SHP77 treated with DMSO at 0.1 percent for 48 hours (cell line): ENCODE measurements around the gene S100A12.
"Not testable (repeated sequence)": the region's sequence is repeated elsewhere in the genome, so short reads cannot be mapped to it uniquely, and the experiment has no call there.

ENCODE experiments used
- DNase-seq: peaks from one replicate; lab custom pipeline; 2025; lab: John Stamatoyannopoulos, UW

S100A12 gene

DNA sequence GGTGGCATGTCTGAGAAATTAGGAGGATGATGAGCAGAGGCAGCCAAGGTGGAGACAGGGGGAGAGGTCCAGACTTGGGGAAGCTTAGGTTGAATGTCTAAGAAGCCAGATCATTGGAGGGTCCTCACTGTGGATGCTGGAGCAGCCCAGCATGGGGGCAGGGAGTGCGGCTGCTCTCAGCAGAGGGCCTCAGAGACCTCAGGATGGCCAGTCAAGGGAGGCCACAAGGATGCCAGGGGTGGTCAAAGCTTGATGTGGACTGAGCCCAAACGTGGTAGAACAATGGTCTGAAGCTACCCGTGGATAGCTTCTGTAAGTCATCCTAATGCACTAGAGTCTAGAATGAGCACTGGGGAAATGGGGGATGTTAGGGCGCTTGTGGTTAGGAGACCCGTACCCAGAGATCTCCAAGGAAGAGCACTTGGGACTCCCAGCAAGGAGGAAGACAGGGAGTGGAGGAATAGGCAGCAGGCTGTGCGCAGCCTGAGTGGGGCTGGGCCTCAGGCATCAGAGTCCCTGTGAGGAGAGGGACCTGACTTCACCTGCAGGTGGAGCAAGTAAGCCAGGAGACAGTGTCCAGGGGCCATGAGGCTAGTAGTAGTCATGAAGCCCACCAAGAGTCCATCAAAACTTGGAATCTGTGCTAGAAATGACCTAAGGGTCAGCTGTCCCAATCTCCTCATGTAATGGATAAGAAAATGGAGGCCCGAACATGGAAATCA is 22.0 kb downstream of the S100A12 start:
- peak; percentile 38 for DNase-seq

DNA sequence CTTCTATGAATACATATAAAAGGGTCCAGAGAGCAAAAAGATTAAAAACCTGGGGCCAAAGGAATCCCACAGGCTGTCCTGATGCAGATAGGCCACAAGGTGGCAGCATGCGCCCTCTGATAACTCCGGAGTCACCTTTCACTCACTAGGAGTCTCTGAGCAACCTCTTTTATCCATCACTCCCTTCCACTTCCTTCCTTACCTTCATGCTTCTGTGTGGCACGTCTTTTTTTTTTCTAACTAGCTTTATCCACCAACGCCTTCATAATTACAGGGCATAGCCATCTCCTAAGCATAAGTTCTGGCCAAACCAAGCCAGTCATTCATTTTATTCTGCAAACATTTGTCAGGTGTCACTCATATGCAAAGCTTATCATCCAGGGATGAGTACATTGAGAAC is 22.9 kb downstream of the S100A12 start:
- peak; percentile 68 for DNase-seq

DNA sequence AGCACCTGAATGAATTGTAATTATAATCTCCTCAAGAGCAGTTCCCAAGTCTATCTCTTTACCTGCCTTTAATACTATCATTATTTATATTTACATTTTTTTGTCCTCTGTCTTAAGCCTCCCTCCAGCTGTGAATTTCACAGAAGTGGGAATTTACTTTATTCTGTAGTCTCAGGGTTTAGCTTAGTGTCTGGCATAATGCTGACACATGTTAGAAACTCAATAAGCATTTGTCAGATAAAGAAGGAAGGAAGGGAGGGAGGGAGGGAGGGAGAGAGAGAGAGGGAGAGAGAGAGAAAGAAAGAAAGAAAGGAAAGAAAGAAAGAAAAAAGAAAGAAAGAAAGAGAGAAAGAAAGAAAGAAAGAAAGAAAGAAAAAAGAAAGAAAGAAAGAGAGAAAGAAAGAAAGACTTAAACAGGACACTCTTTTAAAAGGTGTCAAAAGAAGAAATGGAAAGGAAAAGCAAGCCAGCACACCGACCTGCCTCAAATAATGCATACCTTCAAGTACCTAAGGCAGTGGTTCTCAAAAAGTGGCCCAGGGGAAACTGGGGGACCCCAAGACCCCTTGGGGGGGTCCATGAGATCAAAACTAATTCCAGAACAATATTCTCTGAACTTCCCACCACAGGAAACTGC is 25.0 kb downstream of the S100A12 start:
- DNase-seq = no peak

DNA sequence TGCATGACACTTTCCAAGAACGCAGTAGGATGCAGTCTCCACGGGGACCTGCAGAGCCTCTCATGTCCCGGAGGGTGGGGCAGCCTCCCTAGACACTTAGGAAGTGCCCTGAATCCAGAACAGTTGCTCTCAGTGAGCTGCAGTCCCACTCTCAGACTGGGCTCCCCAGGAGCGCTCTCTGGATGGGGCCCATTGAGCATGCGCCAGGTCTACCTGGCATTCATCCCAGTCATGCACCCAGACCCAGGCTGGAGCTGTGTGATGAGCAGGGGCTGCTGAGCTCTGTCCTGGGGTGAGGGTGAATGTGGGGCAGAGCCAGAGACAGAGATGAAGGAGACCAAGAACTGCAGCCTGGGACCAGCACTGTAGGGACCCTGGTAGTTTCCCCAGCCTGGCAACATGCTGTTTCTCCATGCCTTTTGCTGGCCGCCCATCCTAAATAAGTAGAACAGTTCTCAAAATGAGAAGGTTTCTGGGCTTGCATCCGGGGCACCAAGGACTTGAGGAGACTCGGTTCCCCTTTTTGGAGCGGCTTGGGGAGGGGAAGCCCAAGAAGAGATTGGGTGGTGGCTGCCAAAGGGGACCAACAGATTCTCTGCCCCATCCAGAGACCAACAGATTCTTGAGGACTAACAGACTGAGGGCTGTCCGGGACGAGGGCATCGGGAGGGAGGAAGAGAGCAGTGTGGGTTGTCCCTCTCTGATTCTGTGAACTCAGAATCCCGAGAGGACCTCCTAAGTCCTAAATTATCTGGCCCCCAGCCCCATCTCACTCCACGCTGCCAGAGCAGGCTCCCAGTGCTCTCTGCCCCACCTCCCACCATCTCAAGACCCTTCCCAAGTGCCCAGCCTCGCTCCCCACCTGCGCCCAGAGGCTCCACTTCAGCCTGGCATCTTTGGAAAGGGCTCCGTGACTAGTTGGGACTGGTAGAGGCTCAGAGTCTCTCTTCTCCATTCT is 25.8 kb downstream of the S100A12 start:
- no peak for DNase-seq

DNA sequence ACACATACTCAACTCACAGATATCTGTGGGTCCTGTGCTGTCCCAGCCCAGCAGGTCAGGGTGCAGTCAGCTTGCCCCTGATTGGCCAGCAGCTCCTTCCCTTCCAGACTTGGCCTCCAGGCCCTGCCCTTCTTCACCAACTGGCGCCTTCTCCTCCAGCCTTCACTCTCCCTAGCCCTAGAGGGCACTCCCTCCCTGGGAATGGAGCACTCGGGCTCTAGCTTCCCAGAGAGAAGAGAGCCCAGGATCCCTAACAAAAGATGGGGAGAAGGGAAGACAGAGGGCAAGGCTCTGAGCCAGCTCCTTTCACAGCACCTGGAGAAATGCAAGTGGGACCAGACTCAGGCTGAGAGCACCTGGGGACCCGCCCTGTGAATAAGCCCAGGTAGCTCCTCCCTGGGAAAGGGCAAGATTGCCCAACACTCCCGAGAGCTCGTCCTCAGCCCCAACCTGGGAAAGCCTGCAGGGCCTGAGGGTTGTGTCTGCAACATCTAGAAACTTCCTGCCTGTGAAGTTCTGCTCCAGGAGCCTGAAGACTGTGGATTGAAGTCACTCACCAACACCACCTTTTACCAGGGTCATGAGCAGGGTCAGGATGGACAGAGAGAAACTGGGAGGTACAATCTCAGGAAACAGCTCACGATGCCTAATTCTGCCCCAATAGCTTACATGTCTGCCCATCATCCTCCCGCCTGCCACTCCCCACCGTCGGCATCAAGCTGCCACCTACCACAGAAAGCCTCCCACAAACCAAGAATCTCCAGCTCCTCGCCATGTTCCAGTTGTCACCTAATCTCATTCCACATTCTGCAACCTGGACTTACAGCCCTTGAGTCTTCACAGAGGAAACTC is 26.7 kb downstream of the S100A12 start, which contains the start of gene PGLYRP4:
TSS of gene PGLYRP4 (minus strand) at position 331 of the 852 bp plus-strand sequence. CDS start 909 bp downstream, outside the sequence.
- DNase-seq = no peak

DNA sequence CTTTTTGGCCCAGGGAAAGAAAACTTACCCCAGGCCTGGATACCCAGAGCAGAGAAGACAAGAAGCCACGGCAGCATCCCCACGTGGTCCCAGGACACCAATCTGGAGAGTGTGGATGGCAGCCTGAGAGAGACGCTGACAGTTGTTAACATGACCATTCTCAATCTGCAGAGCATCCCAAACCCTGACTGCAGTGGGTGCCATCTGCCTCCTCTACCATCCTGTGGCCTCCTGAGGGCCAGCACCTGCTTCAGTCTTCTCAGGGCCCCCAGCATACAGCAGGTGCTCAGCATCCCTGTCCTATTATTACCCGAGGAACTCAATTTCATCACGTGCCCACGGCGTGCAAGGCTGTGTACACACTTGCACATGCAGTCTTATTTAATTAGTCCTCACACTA is 27.6 kb downstream of the S100A12 start:
- peak; percentile 23 for DNase-seq

DNA sequence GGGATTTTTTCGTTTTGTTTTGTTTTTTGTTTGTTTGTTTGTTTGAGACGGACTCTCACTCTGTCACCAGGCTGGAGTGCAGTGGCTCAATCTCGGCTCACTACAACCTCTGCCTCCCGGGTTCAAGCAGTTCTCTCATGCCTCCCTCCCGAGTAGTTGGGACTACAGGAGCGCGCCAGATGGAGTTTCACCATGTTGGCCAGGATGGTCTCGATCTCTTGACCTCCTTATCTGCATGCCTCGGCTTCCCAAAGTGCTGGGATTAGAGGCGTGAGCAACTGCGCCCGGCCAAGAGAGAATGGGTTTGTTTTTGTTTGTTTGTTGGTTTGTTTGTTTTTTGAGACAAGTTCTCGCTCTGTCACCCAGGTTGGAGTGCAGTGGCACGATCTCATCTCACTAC is 28.4 kb downstream of the S100A12 start:
- DNase-seq = not testable (repeated sequence)

DNA sequence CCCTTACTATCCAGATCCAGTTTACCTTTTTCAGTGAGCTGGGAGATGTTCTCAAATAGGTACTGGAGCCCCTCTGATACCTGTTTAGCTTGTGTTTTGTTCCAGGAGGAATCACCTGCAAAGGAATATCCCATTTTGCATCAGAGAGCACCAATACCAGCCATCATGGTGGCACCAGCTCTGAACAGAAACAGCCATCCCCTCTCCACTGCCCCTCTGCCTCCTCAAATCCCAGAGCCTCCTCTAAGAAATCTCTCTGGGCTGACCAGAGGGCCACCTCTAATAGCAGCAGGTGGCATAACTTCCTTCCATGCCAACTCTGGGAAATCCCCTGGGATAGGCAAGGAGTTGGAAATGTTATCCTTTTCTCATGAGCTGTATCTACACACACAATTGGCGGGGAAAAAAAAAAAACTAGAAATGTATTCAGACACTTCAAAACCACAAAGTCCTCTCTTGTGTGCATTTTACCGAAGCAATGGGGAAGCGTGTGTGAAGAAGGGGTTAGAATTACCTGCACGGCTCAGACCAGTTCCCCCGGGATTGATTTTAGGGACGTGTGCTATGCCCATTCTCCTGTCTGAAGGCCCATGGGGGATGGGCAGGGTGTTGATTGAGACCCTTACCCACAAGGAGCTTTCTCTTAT is 29.2 kb downstream of the S100A12 start:
- no peak for DNase-seq

DNA sequence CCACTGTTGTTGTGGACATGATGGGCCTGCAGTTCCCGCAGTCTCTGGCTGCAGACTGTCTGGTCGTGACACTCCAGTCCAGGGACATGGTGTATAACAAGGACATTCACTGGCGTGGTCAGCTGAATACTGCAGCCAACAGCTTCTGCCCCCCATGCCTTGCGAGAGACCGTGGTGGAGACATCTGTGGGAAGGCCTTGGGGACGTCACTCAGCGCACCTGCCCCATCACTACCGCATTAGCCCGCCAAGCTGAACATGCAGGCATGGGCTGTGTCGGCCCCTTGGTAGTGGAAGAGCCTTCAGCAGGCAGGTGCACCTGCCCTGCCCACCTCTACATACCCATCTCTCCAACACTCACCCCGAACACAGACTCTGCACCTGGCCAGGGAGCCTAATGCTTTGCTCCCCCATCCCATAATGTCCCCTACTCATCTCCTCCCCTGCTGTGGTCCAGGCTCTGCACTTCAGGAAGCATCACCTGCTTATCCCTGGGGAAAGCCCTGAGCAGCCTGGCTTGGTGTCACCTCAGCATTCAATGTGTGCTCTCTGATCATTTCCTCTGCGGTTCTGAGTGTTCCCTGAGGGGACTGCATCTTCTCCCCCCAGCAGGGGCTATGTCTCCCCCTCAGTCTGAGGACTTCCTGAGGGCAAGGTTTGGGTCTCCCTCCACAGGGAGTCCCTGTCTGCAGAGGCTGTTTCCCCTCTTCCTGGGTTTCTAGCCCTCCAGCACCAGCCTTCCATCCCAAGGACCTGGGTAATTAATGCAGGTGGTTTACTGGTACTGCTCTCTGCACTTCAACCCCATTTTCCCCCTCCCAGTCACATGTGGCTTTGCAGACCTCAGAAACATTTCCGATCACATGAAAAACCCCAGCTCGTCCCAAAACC is 30.0 kb downstream of the S100A12 start:
- DNase-seq = no peak

DNA sequence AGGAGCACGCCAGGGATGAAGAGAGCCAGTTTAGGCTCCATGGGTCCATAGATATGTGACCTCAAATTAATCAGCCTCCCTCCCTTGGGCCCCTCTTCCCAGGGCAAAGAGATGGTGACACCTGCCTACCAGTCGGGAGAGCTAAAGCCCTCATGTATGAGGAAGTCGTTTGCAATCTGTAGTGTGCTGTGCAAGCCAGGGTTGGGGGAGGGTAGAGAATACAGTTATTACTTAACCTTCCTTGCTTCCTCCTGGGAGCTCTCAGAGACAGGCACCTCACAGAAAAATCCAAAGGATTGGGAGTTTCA is 30.7 kb downstream of the S100A12 start:
- no peak for DNase-seq

DNA sequence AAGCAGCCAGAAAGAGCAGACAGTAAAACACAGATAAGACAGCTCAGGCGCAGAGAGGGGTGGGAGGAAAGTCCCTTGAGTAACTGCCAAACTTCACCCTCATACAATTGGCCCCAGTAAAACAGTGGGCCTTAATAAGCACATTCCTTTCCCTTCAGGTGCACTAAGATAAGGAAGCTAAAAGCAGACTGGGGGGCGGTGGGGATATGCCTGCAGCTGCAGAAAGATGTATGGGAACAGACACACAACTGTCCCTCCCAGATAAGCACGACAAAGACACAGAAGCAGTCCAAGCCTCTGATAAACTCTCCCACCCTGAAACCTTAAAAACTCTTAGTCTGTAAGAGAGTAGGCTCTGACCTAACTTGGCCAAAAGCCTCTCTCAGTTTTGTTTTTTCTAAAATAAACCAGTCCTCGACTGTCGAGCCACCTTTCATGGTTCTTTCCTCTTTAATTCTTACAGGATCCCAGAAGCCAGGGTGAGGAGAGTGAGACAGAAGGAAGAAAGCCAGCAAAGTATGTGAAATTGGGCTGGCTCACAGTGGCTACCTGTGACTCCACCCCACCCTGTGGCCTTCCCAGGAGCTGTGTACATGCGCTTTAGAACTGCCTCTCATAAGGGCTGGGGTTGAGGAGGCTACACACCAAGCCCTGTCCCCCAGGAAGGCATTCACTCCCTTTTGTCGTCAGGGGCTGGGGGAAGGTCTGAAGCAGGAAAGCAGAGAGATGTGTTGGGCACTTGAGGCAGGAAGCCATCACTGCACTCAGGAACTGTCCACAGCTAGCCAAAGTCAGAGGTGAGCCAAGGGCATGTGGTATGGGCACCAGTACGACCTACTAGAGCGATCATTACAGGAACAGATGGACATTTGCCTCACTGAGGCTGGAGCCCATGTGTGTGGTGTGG is 31.4 kb downstream of the S100A12 start:
- no peak for DNase-seq

DNA sequence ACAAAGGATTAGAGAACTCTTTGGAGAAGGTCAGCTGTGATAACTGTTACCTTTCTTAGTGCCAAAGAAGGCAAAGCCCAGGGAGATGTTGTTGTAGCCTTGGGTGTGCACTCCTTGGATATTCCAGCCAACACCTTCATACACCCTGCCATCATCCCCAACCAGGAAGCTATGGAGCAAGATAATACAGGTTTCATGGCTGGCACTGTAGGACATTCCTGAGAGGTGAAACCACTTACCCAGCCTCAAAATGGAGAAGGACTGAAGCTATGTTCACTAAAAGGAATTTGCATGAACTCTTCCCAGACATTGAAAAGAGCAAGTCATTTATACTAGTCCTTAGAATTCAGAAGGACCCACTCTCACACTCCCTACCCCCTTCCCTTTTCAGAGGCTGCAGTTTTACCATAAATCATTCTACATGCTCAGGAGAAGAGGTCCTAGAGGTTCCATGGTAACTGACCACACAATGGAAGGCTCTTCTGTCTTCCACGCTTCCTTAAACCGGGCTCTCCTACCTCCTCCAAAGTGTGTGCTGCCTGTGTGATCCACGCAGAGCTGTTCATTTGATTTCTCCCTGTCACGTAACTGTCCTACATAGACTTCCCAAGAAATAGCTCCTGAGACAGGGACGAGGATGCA is 32.3 kb downstream of the S100A12 start:
- no peak for DNase-seq

DNA sequence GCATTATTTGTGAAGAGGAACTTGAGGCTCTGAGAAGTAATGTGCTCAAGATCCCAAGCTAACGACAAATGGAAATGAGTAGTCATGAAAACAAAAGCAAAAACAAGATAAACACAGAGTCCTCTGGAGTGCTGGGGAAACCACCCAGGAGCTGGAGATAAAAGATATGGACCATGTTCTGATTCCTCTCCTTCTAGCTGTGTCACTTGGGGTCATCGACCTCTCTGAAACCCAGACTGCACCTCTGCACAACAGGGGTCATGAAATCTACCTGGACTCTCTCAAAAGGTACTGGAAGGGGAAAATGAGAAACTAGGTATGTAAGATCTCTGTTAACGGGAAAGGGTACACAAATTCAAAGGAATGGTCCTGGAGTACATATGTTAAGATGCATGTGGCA is 33.2 kb downstream of the S100A12 start:
- no peak for DNase-seq

DNA sequence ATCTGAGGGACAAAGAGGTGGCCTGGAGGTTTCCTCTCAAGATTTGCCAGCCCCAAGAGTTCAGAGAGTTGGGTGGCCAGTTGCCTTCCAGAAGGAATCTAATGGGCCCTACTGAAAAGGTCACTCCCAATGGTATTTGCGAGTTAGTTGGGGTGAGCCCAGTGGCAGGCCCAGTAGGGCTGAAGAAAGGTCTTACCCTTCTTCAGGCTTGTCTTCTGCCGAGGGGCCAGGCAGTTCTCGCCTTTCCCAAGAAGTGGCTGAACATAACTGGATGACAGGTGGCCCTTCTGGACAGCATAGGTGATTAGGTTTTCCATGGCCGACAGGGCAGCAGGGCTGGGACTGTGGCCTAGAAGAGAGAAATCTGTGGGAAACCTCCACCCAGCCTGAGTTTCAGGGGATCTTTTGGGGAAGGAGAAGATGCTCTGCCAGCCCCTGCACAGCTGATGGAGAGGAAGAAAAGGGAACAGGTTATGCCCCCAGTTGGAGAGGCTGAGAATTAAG is 33.9 kb downstream of the S100A12 start:
- DNase-seq = no peak

DNA sequence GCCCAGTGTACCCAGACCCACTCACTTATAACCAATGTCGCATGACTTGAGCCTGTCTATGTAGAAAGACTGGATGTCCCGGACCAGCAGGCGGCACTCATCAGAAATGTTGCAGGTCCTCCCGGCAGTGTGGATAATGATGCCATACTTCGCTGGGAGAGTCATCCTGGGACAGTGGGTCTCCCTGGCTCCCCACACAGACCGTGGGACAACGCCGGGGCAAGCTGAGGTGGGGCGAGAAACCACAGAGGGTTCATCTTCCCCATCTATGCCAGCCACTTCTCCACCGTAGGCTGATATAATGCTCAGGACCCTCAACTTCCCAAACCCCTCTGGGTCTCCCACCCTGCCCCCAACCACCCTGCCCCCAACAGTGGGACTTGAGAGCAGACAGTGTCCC is 35.1 kb downstream of the S100A12 start:
- no peak for DNase-seq

DNA sequence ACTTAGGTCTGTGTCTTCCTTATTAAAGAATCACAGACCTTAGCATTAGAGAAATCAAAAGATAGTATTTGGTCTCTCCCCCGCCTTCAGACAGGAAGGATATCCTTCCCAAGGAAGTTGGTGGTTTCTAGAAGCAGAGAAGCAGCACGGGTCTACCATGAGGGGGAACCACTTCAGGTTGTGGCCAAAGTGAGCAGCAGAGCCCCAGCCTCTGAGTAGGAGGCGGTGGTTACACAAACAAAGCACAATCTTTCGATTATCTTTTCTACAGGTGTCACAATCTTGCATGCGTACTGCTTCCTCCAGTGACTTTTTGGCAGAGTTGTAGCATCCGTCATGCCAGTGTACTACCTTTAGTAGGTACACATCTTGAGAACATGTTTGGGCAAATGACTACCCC is 35.6 kb downstream of the S100A12 start:
- DNase-seq = no peak

DNA sequence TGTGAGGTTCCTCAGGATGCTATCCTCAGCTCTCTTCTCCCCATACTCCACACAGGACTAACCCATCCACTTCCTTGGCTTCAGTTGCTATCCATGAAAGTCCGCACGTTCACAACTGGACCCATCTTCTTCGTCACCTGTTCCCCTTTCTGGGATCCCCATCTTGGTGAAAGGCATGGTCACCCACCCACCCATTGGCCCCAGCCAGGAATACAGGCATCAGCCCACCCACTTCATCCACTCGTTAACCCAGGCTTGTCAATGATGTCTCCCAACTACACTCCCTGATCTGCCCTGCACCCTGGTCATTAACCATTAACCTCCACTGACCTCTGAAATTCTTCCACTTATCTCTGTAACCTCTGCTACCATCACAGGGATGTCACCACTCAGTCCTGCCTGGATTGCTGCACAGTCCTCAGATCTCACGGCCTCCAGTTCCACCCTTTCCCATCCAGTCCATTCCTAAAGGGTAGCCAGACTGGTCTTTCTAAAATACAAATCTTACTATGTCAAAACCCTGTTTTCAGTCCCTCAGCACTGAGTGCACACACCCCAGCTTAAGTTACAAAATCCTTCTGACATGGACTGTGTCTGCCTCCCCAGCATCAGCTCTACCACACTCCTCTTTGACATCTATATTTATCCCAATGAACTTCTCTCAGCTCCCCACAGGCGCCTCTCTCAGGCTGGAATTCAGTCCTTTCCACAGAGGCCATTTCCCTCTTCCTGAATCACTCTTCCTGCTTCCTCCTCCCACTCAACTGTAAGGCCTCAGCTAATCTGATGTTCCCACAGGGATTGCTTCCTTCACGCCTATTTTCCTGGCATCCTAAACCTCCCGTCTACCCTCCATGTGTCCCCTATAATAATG is 37.2 kb downstream of the S100A12 start:
- no peak for DNase-seq

DNA sequence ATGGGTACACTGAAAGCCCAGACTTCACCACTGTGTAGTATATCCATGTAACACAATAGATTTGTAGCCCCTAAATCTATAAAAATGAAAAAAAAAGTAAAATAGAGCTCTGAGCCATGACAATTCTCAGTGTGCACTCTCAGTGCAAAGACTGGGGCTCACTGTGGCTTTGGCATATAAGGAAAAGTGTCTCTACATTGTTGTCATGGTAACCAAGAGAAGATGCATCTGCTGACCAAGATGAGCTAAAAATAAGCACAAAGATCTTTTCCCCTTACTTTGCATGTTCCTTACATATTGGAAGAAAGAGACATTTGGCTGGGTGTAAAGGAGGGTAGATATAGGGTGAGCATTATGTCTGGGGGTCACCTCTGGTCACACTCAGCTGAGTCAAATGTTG is 38.8 kb downstream of the S100A12 start:
- DNase-seq = no peak
